Stimulated activated CD8-positive, alpha-beta memory T cell treated with anti-CD3 and anti-CD28 coated beads, Interleukin-12 subunit alpha, Interleukin-12 subunit beta, amount 100 ng/mL, for 24 hours (primary cell): Measurements from ENCODE around the gene UBE4A.

Experiments
- DNase-seq: peaks from one replicate; pipeline ENCODE4 v3.0.0-alpha.2; 2020; ENCODE audit errors: extremely low read depth

The UBE4A gene

GRCh38 chr11:118359295-118359958, at the start of gene UBE4A:
TSS of gene UBE4A (plus strand) at chr11:118359600. CDS start at chr11:118365081, 5,481 bp downstream.
- peak; percentile 96 for DNase-seq

GRCh38 chr11:118310271-118310670, 49.1 kb upstream of the UBE4A start:
- no peak for DNase-seq

GRCh38 chr11:118310781-118311485, 48.5 kb upstream of the UBE4A start:
- no peak for DNase-seq

GRCh38 chr11:118311518-118311917, 47.9 kb upstream of the UBE4A start:
- DNase-seq = no peak

GRCh38 chr11:118312328-118312727, 47.1 kb upstream of the UBE4A start:
- DNase-seq = no peak

- DNase-seq = no peak
Measured at GRCh38 chr11:118313242-118313641, 46.2 kb upstream of the UBE4A start.

GRCh38 chr11:118314988-118315411, 44.4 kb upstream of the UBE4A start:
- DNase-seq = no peak

GRCh38 chr11:118318124-118318523, 41.3 kb upstream of the UBE4A start:
- no peak for DNase-seq

GRCh38 chr11:118318581-118319336, 40.6 kb upstream of the UBE4A start:
- DNase-seq = no peak

- no peak for DNase-seq
Measured at GRCh38 chr11:118319337-118319707, 40.1 kb upstream of the UBE4A start.

- no peak for DNase-seq
Measured at GRCh38 chr11:118320515-118320914, 38.9 kb upstream of the UBE4A start.

GRCh38 chr11:118321386-118322082, 37.9 kb upstream of the UBE4A start:
- DNase-seq = no peak

- no peak for DNase-seq
Measured at GRCh38 chr11:118322721-118323120, 36.7 kb upstream of the UBE4A start.

GRCh38 chr11:118325283-118325682, 34.1 kb upstream of the UBE4A start:
- DNase-seq = no peak

- no peak for DNase-seq
Measured at GRCh38 chr11:118328745-118329144, 30.7 kb upstream of the UBE4A start.

GRCh38 chr11:118334745-118335144, 24.7 kb upstream of the UBE4A start:
- no peak for DNase-seq

- peak; percentile 63 for DNase-seq
Measured at GRCh38 chr11:118338637-118339061, 20.8 kb upstream of the UBE4A start.

- no peak for DNase-seq
Measured at GRCh38 chr11:118339281-118339961, 20.0 kb upstream of the UBE4A start.

GRCh38 chr11:118340449-118340848, 19.0 kb upstream of the UBE4A start:
- no peak for DNase-seq

- no peak for DNase-seq
Measured at GRCh38 chr11:118341261-118341660, 18.1 kb upstream of the UBE4A start.

- DNase-seq = no peak
Measured at GRCh38 chr11:118341815-118342489, 17.4 kb upstream of the UBE4A start.
